ENCODE measurements around the gene CAGE1. TPM values are rescaled to one million over a fixed set of nuclear protein-coding genes. Genes with fewer than 3 reads are reported as not detected.
A peak's percentile ranks its signal among the peaks of the same experiment; 100 is the strongest.

The CAGE1 gene
- total and polyA plus RNA-seq, 4 experiments from 2014 or later: 0.05 to 0.33 (median 0.17) TPM; not detected in 1

- Histone ChIP-seq H3K27me3 (ENCODE audit: insufficient read depth, low read length) (no peaks in the 10 kb centered on the region), H3K9me3 (ENCODE audit: control insufficient read depth in 1 of 2, low read length in 2 of 2) (no peaks in the 10 kb centered on the region), H3K36me3 (ENCODE audit: insufficient read depth, low read length) (peaks cover 19% of the 10 kb centered on the region), H3K27ac (ENCODE audit: low read depth, low read length) (peak overlapping the region; percentile 77), H3K4me3 (ENCODE audit: low read length in 2 of 2) (peak overlapping the region; percentile 95 to 97), H3K4me1 (ENCODE audit: insufficient read depth, low read length) (peaks cover 61% of the 10 kb centered on the region)
- POLR2A ChIA-PET (ENCODE audit: partially characterized antibody): interaction anchor here (0.7 to 3.6 kb wide), 2 partner anchors 77 to 791 kb away, joined by 3 to 37 read pairs; partner anchors contain the start of genes CAGE1, EEF1E1 and RIOK1
- intact Hi-C loops (cut with micrococcal nuclease): loop anchor here (10.0 kb wide), 1 partner anchor 1123 kb away; the partner anchor contains the start of gene SLC35B3
- peaks cover 37 to 67% (median 51%) of the 10 kb centered on the region in 4 donors for H3K4me1 Mint-ChIP-seq
- H3K27ac Mint-ChIP-seq: peak overlapping the region; percentile 53 to 98 (median 95)
- CTCF ChIA-PET (ENCODE audit: partially characterized antibody): interaction anchor here (0.6 to 1.5 kb wide), 2 partner anchors 39 to 78 kb away, joined by 3 to 4 read pairs; partner anchors contain the start of genes CAGE1 and RIOK1
- no peaks in the 10 kb centered on the region for H3K27me3 Mint-ChIP-seq
- peak overlapping the region; percentile 91 to 100 (median 96) for H3K4me3 Mint-ChIP-seq
- DNase-seq: peak in 3 of 5 donors; percentile 3 to 28 (median 16)
- peaks cover 19 to 35% of the 10 kb centered on the region in 2 donors for H3K36me3 Mint-ChIP-seq
- H3K9me3 Mint-ChIP-seq: no peaks in the 10 kb centered on the region
Measured at GRCh38 chr6:7311917-7312615, 77.5 kb downstream of the CAGE1 start.

- CTCF ChIA-PET (ENCODE audit: partially characterized antibody): interaction anchor here (1.5 kb wide), 1 partner anchor 79 kb away, joined by 4 read pairs; the partner anchor contains the start of genes CAGE1 and RIOK1
- H3K36me3 ChIP-seq (ENCODE audit: insufficient read depth, low read length): peaks cover 22% of the 10 kb centered on the region
- Mint-ChIP-seq H3K27ac (peak overlapping the region in 5 of 7 donors; percentile 37 to 78 (median 55)), H3K36me3 (peaks cover 19 to 39% of the 10 kb centered on the region in 2 donors), H3K9me3 (no peaks in the 10 kb centered on the region), H3K27me3 (no peaks in the 10 kb centered on the region), H3K4me1 (peaks cover 39 to 69% (median 54%) of the 10 kb centered on the region in 4 donors), H3K4me3 (peak overlapping the region; percentile 14 to 77 (median 72))
- no peak for DNase-seq
- no peak overlapping the region for H3K4me3 ChIP-seq (ENCODE audit: low read length in 2 of 2)
- intact Hi-C loops (cut with micrococcal nuclease): loop anchor here (10.0 kb wide), 1 partner anchor 1124 kb away; the partner anchor contains the start of gene SLC35B3
- POLR2A ChIA-PET (ENCODE audit: partially characterized antibody): no interaction called here
- H3K4me1 ChIP-seq (ENCODE audit: insufficient read depth, low read length): peaks cover 63% of the 10 kb centered on the region
- H3K27me3 ChIP-seq (ENCODE audit: insufficient read depth, low read length): no peaks in the 10 kb centered on the region
- no peak overlapping the region for H3K27ac ChIP-seq (ENCODE audit: low read depth, low read length)
- no peaks in the 10 kb centered on the region for H3K9me3 ChIP-seq (ENCODE audit: control insufficient read depth in 1 of 2, low read length in 2 of 2)
Measured at GRCh38 chr6:7311176-7311575, 78.4 kb downstream of the CAGE1 start.

DNA sequence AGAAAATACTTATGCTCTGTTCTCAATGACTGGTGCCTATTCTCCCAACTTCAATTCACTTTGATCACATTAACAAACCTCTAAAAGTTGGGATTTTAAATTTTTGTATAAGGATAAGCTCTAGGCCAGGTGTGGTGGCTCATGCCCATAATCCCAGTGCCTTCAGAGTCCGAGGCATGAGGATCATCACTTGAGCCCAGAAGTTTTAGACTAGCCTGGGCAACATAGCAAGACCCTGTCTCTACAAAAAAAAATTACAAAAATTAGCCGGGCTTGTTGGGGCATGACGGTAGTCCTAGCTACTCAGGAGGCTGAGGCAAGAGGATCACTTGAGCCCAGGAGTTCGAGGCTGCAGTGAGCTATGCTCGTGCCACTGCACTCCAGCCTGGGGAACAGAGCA lies 80.5 kb downstream of the CAGE1 start:
- Histone ChIP-seq H3K27me3 (ENCODE audit: insufficient read depth, low read length) (no peaks in the 10 kb centered on the region), H3K36me3 (ENCODE audit: insufficient read depth, low read length) (peaks cover 36% of the 10 kb centered on the region), H3K9me3 (ENCODE audit: control insufficient read depth in 1 of 2, low read length in 2 of 2) (no peaks in the 10 kb centered on the region), H3K4me3 (ENCODE audit: low read length in 2 of 2) (no peak overlapping the region), H3K4me1 (ENCODE audit: insufficient read depth, low read length) (peaks cover 63% of the 10 kb centered on the region), H3K27ac (ENCODE audit: low read depth, low read length) (no peak overlapping the region)
- Mint-ChIP-seq H3K4me1 (peaks cover 46 to 78% (median 61%) of the 10 kb centered on the region in 4 donors), H3K9me3 (no peaks in the 10 kb centered on the region), H3K4me3 (peak overlapping the region in 2 of 8 donors; percentile 7 to 25), H3K36me3 (peaks cover 33 to 56% of the 10 kb centered on the region in 2 donors), H3K27me3 (no peaks in the 10 kb centered on the region), H3K27ac (peak overlapping the region in 5 of 7 donors; percentile 6 to 53 (median 37))
- no peak for DNase-seq
- ChIA-PET POLR2A (ENCODE audit: partially characterized antibody) (no interaction called here), CTCF (ENCODE audit: partially characterized antibody) (no interaction called here)
- intact Hi-C loops (cut with micrococcal nuclease): no loop called here

- Mint-ChIP-seq H3K9me3 (no peaks in the 10 kb centered on the region), H3K27ac (peak overlapping the region in 2 of 7 donors; percentile 10 to 68), H3K36me3 (peaks cover 38 to 63% of the 10 kb centered on the region in 2 donors), H3K4me3 (peak overlapping the region in 1 of 8 donors; percentile 16), H3K27me3 (no peaks in the 10 kb centered on the region), H3K4me1 (peaks cover 44 to 73% (median 55%) of the 10 kb centered on the region in 4 donors)
- CTCF ChIA-PET (ENCODE audit: partially characterized antibody): no interaction called here
- Histone ChIP-seq H3K27ac (ENCODE audit: low read depth, low read length) (no peak overlapping the region), H3K9me3 (ENCODE audit: control insufficient read depth in 1 of 2, low read length in 2 of 2) (no peaks in the 10 kb centered on the region), H3K27me3 (ENCODE audit: insufficient read depth, low read length) (no peaks in the 10 kb centered on the region), H3K4me3 (ENCODE audit: low read length in 2 of 2) (no peak overlapping the region), H3K4me1 (ENCODE audit: insufficient read depth, low read length) (peaks cover 55% of the 10 kb centered on the region), H3K36me3 (ENCODE audit: insufficient read depth, low read length) (peaks cover 42% of the 10 kb centered on the region)
- POLR2A ChIA-PET (ENCODE audit: partially characterized antibody): no interaction called here
- DNase-seq: no peak
- intact Hi-C loops (cut with micrococcal nuclease): no loop called here
Measured at GRCh38 chr6:7307533-7307932, 82.0 kb downstream of the CAGE1 start.

GRCh38 chr6:7304821-7305220 lies 84.7 kb downstream of the CAGE1 start:
- Histone ChIP-seq H3K27ac (ENCODE audit: low read depth, low read length) (no peak overlapping the region), H3K36me3 (ENCODE audit: insufficient read depth, low read length) (peaks cover 64% of the 10 kb centered on the region), H3K27me3 (ENCODE audit: insufficient read depth, low read length) (no peaks in the 10 kb centered on the region), H3K4me3 (ENCODE audit: low read length in 2 of 2) (no peak overlapping the region), H3K4me1 (ENCODE audit: insufficient read depth, low read length) (peaks cover 30% of the 10 kb centered on the region), H3K9me3 (ENCODE audit: control insufficient read depth in 1 of 2, low read length in 2 of 2) (no peaks in the 10 kb centered on the region)
- Mint-ChIP-seq H3K4me3 (peak overlapping the region in 2 of 8 donors; percentile 10 to 32), H3K36me3 (peaks cover 57 to 80% of the 10 kb centered on the region in 2 donors), H3K9me3 (no peaks in the 10 kb centered on the region), H3K4me1 (peaks cover 36 to 59% (median 46%) of the 10 kb centered on the region in 4 donors), H3K27me3 (no peaks in the 10 kb centered on the region), H3K27ac (peak overlapping the region in 3 of 7 donors; percentile 31 to 71 (median 39))
- ChIA-PET POLR2A (ENCODE audit: partially characterized antibody) (interaction anchor here (2.0 kb wide), 1 partner anchor 85 kb away, joined by 4 read pairs; the partner anchor contains the start of genes CAGE1 and RIOK1), CTCF (ENCODE audit: partially characterized antibody) (interaction anchor here (1.1 kb wide), 1 partner anchor 29 kb away, joined by 3 read pairs; no protein-coding TSS in a partner anchor)
- no peak for DNase-seq
- intact Hi-C loops (cut with micrococcal nuclease): no loop called here

DNA sequence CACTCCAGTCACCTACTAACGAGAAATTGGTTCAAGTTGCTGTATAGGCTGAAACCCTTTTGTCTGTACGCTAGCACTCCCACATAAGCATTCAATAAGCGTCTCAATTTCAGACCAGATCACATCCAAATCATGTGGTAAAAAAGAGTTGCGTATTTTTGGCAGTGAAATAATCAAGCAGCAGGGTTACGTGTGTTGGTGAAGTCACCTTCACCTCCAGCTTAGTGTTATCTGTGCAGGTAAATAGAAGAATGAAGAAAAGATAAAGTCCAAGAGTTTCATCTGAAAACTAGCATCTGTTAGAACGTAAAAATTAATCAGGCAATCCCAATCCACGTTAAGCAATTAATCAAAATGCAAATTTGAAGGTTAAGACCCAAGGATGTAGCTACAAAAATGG lies 87.8 kb downstream of the CAGE1 start:
- Histone ChIP-seq H3K36me3 (ENCODE audit: insufficient read depth, low read length) (peaks cover 67% of the 10 kb centered on the region), H3K4me1 (ENCODE audit: insufficient read depth, low read length) (peaks cover 4% of the 10 kb centered on the region), H3K4me3 (ENCODE audit: low read length in 2 of 2) (no peak overlapping the region), H3K9me3 (ENCODE audit: control insufficient read depth in 1 of 2, low read length in 2 of 2) (no peaks in the 10 kb centered on the region), H3K27ac (ENCODE audit: low read depth, low read length) (no peak overlapping the region), H3K27me3 (ENCODE audit: insufficient read depth, low read length) (no peaks in the 10 kb centered on the region)
- ChIA-PET POLR2A (ENCODE audit: partially characterized antibody) (no interaction called here), CTCF (ENCODE audit: partially characterized antibody) (no interaction called here)
- H3K27me3 Mint-ChIP-seq: no peaks in the 10 kb centered on the region
- intact Hi-C loops (cut with micrococcal nuclease): no loop called here
- no peak overlapping the region for H3K4me3 Mint-ChIP-seq
- peaks cover 55 to 77% of the 10 kb centered on the region in 2 donors for H3K36me3 Mint-ChIP-seq
- H3K27ac Mint-ChIP-seq: peak overlapping the region in 2 of 7 donors; percentile 26 to 32
- H3K4me1 Mint-ChIP-seq: peaks cover 20 to 37% (median 26%) of the 10 kb centered on the region in 4 donors
- no peak for DNase-seq
- H3K9me3 Mint-ChIP-seq: no peaks in the 10 kb centered on the region

DNA sequence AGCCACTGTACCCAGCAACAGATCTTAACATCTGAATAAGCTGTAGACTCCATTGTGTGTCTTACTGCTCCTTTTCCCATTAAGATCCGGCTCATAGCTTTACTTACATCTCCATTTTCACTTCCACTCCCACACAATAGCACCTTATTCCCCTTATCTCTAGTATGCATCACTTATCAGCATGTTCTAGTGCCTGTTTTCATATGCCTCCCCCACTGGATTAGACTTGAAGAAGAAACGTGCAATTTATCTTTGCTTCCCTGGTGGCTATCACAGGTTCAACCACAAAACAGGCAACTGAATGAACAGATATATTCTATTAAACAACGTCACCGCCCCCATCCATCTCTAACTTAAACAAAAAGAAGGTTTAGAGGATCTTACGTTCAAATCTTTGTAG lies 88.6 kb downstream of the CAGE1 start:
- POLR2A ChIA-PET (ENCODE audit: partially characterized antibody): no interaction called here
- H3K36me3 Mint-ChIP-seq: peaks cover 61 to 80% of the 10 kb centered on the region in 2 donors
- intact Hi-C loops (cut with micrococcal nuclease): no loop called here

More for the DNA sequence above, 88.6 kb downstream of the CAGE1 start:
- no peak overlapping the region for H3K27ac Mint-ChIP-seq
- H3K9me3 Mint-ChIP-seq: no peaks in the 10 kb centered on the region
- no peak overlapping the region for H3K4me3 ChIP-seq (ENCODE audit: low read length in 2 of 2)
- no peaks in the 10 kb centered on the region for H3K27me3 ChIP-seq (ENCODE audit: insufficient read depth, low read length)
- H3K27ac ChIP-seq (ENCODE audit: low read depth, low read length): no peak overlapping the region
- CTCF ChIA-PET (ENCODE audit: partially characterized antibody): interaction anchor here (1.6 kb wide), 1 partner anchor 26 kb away, joined by 3 read pairs; no protein-coding TSS in a partner anchor
- peaks cover 67% of the 10 kb centered on the region for H3K36me3 ChIP-seq (ENCODE audit: insufficient read depth, low read length)
- H3K4me1 Mint-ChIP-seq: peaks cover 20 to 37% (median 27%) of the 10 kb centered on the region in 4 donors
- no peak overlapping the region for H3K4me3 Mint-ChIP-seq
- H3K4me1 ChIP-seq (ENCODE audit: insufficient read depth, low read length): peaks cover 4% of the 10 kb centered on the region
- DNase-seq: no peak
- H3K27me3 Mint-ChIP-seq: no peaks in the 10 kb centered on the region
- H3K9me3 ChIP-seq (ENCODE audit: control insufficient read depth in 1 of 2, low read length in 2 of 2): no peaks in the 10 kb centered on the region

Measured in CD4-positive, alpha-beta memory T cell (primary cell).